Stimulated activated CD4-positive, alpha-beta T cell treated with anti-CD3 and anti-CD28 coated beads, Interleukin-12 subunit alpha, Interleukin-12 subunit beta, amount 100 ng/mL, for 4 hours (primary cell): ENCODE data around the gene TSSK1B.
"Not testable (repeated sequence)": the region's sequence is repeated elsewhere in the genome, so short reads cannot be mapped to it uniquely, and the experiment has no call there.

Source experiments
- DNase-seq: peaks from one replicate; pipeline ENCODE4 v3.0.0-alpha.2; 2020

Gene TSSK1B

DNA sequence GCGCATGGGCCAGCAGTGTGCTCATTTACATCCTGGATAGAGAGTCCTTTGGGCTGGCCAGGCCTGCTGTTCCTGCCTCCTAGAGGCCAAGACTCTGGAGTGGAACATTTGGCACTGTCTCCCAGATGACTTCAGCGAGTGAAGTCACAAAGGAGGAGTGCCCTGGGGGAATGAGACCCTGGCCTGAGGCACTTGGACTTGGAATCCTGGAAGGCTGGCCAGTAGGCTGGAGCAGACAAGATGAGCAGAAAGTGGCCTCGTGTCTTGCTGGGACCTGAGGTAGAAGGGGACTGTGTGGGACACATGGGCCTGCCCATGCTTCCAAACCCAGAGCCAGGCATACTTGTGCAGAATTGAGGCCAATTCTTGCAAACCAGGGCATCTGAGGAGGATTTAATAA lies at the start of gene TSSK1B:
Gene TSSK1B, minus strand, starts transcription at position 101 of the 400 bp plus-strand sequence. CDS start 150 bp downstream, outside the sequence.
- no peak for DNase-seq

DNA sequence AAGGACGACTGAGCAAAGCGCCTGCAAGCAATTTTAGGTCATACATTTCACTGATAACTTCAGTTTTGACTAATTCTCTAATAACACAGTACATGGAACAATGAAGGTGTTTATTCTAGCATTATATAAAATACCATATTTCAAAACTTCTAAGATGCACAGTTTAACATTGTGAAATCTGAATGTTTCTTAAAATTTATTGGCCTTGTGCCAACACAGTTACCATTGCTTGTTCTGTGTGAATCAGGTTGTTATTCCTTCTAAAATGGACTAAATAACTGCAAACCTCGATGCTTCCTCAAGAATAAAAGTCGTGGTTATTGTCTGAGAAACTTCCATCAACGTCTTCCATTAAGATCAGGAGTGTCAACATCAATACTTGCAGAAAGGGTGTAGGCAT lies 45.5 kb upstream of the TSSK1B start:
- DNase-seq = no peak

DNA sequence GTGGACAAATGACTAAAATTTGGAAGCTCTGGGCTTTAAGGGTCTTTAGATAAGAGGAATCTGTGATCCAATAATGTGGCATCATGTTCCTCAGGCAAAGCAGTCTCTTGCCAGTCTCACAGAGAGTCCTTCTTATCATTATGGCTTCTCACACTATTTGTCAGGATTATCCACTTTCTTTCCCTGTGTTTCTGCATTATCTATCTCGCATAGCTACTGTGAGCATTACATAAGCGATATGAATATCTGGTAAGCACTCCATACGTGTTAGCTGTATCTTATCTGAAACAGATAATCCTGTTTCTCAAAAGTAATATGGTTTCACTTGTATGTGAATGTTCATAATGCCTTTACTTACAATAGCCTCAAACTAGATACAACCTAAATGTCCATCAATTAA lies 43.9 kb upstream of the TSSK1B start:
- DNase-seq = no peak

DNA sequence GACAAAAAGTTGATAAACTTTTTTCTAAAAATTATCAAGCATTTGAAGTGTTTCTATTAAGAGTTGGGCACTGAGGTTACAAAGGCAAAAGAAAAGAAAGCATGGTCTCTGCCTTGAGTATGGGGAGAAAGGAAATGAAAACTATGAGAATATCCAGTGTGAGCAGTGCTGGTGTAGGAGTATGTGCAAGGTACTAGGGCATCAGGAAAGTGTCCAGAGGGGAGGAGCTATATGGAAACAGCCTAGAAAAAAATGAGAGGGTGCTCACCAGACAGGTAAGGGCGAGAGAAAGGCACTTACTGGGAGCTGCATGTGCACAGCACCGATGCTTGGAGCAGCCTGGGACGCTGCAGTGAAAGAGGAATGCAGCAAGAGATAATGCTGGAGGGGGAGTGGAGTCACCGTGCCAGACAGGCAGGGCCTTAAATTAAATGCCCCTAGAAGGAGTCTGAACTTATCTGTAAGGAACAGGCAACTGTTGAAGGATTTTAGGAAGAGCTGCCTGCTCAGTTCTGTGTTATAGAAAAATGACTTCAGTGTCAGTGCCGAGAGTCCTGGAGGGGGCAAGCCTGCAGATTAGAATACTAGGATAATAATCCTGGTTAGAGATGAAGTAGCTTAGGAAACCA lies 39.4 kb upstream of the TSSK1B start:
- DNase-seq = no peak

DNA sequence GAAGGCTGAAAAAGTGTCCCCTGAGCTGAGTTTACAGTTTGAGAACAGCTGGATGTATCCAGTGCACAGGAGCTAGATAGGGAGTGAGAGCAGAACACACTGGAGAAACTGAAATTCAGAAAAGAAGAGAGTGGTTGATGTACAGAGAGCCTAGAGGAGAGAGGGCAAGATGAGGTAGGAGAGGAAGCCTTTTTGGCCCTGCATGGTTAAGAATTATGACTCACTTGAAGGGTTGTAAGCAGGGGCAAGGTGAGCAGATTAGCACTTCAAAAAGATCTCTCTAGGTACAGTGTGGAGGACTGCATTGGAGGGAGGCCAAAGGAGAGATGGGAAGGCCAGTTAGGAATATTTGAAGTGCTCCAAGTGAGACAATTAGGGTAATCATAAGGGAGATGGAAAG lies 28.2 kb upstream of the TSSK1B start:
- DNase-seq = no peak

DNA sequence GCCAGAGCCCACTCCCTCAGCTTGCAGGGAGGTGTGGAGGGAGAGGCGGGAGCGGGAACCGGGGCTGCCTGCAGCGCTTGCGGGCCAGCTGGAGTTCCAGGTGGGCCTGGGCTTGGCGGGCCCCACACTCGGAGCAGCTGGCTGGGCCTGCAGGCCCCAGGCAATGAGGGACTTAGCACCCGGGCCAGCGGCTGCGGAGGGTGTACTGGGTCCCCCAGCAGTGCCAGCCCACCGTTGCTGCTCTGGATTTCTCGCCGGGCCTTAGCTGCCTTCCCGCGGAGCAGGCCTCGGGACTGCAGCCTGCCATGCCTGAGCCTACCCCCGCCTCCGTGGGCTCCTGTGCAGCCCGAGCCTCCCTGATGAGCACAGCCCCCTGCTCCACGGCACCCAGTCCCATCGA lies 22.3 kb upstream of the TSSK1B start:
- not testable (repeated sequence) for DNase-seq

DNA sequence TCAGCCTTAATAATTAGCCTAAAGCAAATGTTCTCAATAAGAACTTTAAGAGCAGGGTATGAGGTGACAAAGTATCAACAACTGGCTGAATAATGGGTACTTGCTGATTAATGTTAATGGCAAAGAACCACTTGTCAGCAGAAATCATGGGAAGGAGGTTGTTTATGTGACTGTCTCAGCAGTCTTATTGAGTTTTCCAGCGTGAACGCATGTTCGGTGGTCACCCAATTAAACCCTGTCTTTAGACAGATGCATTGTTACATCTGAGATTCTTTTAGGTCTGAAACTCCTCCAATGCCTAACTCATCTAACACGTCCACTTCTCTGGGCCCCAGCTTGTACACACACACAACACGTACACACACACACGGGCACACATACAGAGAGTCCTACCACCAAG lies 18.2 kb upstream of the TSSK1B start:
- DNase-seq = no peak

DNA sequence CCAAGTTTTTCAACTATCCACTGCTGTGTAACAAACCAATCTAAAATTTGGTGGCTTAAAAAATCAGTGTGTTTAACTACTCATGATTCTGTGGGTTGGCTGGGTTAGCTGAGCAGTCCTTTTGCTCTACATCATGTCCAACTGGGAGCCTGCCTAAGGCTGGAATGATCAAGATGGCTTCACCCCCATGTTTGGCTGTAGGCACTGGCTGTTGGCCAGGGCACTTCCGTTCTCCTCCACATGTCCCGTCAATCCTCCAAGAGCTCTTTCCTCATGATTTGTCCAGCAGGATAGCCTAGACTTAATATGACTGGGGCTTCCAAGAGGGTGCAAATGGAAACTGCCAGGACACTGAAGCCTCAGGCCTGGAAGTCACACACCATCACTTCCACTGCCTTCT lies 17.0 kb upstream of the TSSK1B start:
- no peak for DNase-seq

GRCh38 chr5:113450929-113451328 lies 16.1 kb upstream of the TSSK1B start:
- DNase-seq = no peak

DNA sequence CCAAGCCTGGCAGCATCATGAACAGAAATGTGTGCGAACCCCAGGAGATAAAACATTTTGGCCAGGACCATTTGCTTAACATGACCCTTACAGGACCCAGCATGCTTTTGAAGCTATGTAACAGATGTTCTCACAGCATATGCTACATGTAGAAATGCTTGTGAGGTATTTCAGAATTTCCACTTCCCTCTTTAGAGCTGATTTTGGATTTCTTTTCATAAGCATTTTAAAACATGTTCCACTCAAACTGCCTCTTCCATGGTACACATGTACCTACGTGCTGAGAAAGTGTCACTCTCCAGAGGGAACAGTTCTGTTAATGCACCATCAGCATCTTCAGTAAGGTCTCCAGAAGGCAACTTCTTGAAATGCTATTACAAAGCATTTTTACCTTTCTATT lies 15.7 kb upstream of the TSSK1B start:
- DNase-seq = no peak

- DNase-seq = no peak
Measured at GRCh38 chr5:113448252-113448651, 13.5 kb upstream of the TSSK1B start.

- DNase-seq = no peak
Measured at GRCh38 chr5:113447498-113448050, 12.8 kb upstream of the TSSK1B start.

DNA sequence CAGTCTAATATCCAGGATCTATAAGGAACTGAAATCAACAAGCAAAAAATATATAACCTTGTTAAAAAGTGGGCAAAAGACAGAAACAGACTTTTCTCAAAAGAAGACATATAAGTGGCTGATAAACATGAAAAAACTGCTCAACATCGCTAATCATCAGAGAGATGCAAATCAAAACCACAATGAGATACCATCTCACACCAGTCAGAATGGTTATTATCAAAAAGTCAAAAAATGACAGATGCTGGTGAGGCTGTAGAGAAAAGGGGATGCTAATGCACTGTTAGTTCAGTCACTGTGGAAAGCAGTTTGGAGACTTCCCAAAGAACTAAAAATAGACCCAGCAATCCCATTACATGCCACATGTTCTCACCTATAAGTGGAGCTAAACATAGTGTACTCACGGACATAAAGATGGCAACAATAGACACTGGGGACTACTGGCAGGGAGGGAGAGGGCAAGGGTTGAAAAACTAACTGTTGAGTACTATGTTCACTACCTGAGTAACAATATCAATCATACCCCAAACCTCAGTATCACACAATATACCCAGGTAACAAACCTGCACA lies 11.7 kb upstream of the TSSK1B start:
- DNase-seq = no peak

DNA sequence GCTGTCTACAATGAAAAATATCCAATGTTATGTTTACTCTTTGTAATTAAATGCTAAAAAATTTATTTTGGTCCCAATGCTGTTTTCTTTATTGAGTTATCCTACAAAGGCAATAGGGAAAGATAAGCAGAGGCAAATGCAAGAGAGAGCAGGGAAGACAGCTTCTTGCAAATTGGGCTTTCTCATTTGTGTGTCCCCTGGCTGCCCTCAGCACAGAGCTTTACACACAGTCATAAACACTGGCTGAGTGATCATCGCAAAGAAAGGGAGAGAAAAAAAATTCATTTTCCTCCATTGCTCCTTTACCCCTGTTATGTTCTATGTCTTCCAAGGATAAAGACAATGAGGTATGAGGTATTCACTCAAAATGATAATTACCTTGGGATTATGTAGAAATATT lies 2.3 kb upstream of the TSSK1B start:
- DNase-seq = no peak

DNA sequence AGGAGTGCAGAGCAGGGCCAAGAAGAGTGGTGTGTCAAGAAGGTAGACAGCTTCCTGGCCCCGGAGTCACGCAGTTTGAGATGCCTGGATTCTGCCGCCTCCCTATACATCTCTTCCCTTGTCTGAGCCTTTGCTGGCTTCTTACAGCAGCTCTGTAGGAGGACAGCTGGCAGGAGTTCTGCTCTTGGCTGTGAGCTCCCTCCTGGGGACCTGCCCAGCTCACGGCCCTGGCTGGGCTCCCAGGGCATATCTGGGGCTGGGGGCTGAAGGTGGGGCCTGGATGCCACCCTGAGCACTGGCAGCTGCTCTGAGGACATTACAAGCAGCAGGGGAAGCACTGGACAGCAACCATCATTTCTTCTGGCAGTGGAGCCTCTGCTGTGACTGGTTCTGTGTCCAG lies 786 bp upstream of the TSSK1B start:
- no peak for DNase-seq

- DNase-seq = no peak
Measured at GRCh38 chr5:113433862-113434612, 752 bp downstream of the TSSK1B start.

- no peak for DNase-seq
Measured at GRCh38 chr5:113433071-113433470, 1.7 kb downstream of the TSSK1B start.

DNA sequence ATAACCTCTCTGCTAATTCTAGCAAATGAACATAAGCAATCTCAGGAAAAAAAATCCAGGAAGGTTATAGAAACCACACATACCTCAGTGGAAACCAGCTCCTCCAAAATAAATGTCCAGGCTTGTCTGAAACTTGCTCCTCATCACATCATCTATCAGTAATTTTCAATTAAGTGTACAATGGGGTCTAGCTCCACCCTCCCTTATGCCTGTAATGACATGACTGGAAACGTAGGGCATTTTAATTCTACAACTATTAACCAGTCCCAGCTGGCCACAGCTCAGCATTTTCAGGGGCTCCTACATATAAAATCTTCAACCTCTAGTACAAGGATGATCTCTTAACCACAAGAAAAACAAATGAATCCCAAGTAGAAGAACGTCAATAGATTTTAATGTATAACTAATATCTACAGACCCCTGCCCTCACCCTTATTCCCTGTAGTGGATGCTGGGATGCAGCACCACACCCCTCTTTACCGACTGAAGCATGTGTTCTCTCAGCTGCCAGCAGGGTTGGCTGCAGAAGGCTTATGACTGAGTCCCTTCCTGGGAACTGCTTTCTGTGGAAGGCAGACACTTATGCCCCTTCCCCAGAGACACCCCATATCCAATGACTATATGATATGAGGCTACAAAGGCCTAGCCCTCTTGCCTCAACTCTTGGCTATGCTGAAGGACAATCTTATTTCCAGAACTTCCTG lies 6.8 kb downstream of the TSSK1B start:
- no peak for DNase-seq

DNA sequence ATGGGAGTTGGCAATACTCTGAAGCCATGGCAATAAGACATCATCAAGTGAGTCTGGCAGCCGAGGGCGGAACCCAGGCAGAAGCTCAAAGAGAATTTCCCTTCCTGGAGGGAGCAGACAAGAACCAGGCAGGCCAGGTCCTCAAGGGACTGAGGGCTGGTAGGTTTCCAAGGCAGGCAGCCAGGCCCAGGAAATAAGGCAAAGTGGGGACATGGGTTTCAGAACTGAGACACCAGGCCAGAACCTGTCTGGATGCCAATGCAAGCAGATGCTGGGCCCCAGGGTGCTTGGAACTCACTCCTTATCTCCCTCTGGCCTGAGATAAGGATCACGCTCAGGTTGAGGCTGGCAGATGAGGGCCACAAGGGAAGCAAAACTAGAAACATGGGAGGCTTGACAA lies 8.9 kb downstream of the TSSK1B start:
- no peak for DNase-seq

- no peak for DNase-seq
Measured at GRCh38 chr5:113421693-113422092, 13.1 kb downstream of the TSSK1B start.

DNA sequence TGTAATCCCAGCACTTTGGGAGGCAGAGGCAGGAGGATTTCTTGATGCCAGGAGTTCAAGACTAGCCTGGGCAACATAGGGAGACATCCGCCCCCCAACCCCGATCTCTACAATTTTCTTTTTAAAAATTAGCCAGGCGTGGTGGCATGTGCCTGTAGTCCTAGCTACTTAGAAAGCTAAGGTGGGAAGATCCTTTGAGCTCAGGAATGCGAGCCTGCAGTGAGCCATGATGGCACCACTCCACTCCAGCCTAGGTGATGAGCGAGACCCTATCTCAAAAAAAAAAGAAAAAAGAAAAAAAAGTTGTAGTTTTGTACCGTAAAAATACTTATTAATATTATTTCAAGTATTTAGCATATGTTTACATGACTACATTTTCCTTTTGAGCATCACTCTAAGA lies 29.3 kb downstream of the TSSK1B start:
- DNase-seq = no peak

GRCh38 chr5:113404269-113404668 lies 30.5 kb downstream of the TSSK1B start:
- DNase-seq = no peak

DNA sequence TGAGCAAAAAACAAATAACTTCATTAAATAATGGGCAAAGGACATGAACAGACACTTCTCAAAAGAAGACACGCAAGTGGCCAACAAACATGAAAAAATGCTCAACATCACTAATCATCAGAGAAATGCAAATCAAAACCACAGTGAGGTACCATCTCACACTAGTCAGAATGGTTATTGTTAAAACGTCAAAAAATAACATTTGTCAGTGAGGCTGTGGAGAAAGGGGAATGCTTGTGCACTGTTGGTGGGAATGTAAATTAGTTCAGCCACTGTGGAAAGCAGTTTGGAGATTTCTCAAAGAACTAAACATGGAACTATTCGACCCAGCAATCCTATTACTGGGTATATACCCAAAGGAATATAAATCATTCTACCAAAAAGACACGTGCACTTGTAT lies 36.8 kb downstream of the TSSK1B start:
- not testable (repeated sequence) for DNase-seq

GRCh38 chr5:113397046-113397445 lies 37.7 kb downstream of the TSSK1B start:
- no peak for DNase-seq
